Inflammatory macrophage treated with lipopolysaccharide for 1 hour (primary cell): ENCODE measurements around the gene SPIN2B.
"Not testable (repeated sequence)": the region's sequence is repeated elsewhere in the genome, so short reads cannot be mapped to it uniquely, and the experiment has no call there.

Experiments
- DNase-seq, 2 donors: peaks; one replicate each; pipeline ENCODE4 v3.0.0-alpha.2; 2020 to 2022

SPIN2B gene

GRCh38 chrX:57121162-57121755 is at the start of gene SPIN2B:
SPIN2B (minus strand) TSS chrX:57121548.
- peak; percentile 66 to 80 for DNase-seq

GRCh38 chrX:57156397-57157049 is 35.2 kb upstream of the SPIN2B start:
- no peak for DNase-seq

DNA sequence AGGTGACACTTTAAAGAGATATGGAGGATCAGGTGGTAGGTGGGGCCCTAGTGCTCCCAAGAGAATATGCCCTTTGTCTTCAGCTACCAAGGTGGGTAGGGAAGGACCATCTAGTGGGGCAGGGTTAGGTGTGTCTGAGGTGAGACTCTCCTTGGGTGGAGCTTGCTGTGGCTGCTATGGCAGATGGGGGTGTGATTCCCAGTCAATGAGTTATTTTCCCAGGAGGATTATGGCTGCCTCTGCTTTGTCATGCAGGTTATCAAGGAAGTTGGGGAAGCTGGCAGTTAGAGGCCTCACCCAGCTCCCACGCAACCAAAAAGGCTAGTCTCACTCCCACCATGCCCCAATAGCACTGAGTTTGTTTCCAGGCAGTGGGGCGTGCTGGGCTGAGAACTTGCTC is 33.8 kb upstream of the SPIN2B start:
- no peak for DNase-seq

DNA sequence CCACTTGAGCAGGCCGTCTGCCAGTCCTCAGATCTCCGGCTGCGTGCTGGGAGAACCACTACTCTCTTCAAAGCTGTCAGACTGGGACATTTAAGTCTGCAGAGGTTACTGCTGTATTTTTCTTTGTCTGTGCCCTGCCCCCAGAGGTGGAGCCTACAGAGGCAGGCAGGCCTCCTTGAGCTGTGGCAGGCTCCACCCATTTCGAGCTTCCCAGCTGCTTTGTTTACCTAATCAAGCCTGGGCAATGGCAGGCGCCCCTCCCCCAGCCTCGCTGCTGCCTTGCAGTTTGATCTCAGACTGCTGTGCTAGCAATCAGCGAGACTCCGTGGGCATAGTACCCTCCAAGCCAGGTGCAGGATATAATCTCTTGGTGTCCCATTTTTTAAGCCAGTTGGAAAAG is 30.9 kb upstream of the SPIN2B start:
- DNase-seq, result not testable (repeated sequence)

GRCh38 chrX:57138674-57139073 is 17.3 kb upstream of the SPIN2B start:
- DNase-seq, result no peak

GRCh38 chrX:57137501-57137900 is 16.2 kb upstream of the SPIN2B start:
- no peak for DNase-seq

- not testable (repeated sequence) for DNase-seq
Measured at GRCh38 chrX:57137073-57137472, 15.7 kb upstream of the SPIN2B start, which contains the start of gene SPIN2A. SPIN2A (minus strand) TSS chrX:57137397; CDS start chrX:57136597, 800 bp downstream.

GRCh38 chrX:57136589-57136988 is 15.2 kb upstream of the SPIN2B start:
- not testable (repeated sequence) for DNase-seq

DNA sequence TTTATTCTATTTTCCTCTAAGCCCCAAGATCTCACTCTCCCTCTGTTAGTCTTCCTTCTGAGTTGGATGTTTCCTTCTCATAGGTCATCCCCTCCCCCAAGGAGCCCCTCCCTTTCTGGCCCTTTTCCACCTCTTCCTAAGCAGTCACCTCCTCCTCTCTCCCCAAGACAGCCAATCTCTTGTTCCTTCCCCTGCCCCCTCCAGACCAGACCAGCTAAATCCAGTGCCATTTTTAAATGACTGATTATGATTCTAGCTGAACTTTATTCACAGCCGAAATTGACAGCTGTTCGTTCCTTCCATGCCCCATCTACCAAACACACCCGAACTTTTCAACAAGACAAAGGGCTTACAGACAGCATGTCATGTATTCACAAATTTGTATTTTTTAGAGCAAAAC is 13.9 kb upstream of the SPIN2B start:
- no peak for DNase-seq

- no peak for DNase-seq
Measured at GRCh38 chrX:57134702-57135101, 13.4 kb upstream of the SPIN2B start.

- no peak for DNase-seq
Measured at GRCh38 chrX:57133706-57134105, 12.4 kb upstream of the SPIN2B start.

DNA sequence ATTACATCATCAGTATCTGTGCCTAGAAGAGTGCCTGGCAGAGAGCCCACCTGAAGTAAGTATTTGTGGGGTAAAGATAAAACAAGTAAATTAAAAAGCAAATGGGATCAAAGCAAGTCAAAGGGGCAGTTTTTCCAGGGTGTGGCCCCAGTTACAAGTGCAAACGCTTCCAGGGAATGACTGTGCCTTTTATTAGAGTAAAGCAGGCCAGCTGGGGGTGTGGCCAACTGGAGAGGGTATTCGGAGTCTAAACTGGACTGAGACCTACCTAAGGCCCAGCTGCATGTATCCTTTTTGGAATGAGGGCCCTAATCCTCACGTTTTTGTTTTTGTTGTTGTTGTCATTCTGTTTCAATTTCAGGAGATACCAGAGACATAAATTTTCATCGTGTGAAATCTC is 11.9 kb upstream of the SPIN2B start:
- DNase-seq, result not testable (repeated sequence)

DNA sequence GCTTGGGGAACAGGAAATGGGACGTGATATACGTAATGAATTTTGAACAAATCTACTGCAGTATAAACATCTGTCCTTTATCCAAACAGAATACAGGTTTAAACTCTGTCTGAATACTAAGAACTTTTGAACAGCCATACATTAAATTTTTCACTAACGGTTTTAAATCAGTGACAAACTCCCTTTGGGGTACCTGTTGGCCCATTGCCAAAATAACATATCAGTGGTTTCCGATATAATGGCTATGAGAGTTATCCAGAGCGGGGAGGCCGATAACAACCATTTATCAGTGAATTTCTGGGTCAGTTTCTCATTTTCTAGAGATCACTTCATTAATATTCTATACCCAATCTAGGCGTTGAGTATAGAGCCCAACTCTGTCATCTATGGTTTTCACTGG is 10.7 kb upstream of the SPIN2B start:
- DNase-seq, result no peak

DNA sequence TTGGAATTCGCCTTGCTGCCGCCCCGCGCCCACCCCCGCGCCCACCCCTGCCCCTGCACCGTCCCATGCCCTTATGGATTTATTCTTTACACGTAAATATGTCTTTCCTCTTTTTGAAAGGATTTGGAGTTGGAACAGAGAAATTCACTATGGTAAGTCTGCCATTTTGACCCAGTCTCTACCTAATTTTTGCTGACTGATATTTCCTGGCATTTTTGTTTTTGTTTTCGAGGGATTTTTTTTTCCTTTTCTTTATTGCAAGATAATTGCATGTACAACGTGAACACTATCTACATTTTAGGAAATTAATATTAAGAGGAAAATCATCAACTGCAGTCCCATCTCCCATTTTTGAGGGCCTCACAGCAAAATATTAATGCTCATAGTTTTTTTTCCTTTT is 468 bp upstream of the SPIN2B start:
- peak; percentile 0 to 1 for DNase-seq

DNA sequence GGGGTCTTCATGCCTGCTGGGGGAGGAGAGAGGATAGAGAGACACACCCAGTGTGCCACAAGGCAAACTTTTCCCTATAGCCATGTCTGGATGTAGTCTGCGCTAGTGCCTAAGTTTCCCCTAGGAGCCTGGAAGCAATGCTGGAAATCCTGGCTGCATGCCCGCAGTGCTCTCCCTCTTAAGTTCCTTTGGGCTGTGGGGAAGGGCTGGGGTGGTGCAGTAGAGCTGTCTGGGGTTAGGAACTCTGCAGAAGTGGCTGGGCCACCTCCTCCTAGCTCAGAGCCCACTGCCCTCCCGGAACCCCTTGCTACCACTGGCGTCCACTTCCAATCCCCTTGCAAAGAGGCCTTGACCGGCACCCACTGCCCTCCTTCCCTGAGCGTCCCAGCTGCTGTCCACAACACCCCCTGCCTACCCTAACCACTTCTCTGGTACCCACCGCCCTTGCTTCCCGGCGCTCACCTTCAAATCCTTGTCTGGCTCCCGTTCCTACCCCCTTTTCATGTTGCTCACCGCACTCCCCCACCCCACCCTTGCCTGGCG is 658 bp downstream of the SPIN2B start:
- not testable (repeated sequence) for DNase-seq

GRCh38 chrX:57119416-57119815 is 1.9 kb downstream of the SPIN2B start:
- DNase-seq, result no peak

DNA sequence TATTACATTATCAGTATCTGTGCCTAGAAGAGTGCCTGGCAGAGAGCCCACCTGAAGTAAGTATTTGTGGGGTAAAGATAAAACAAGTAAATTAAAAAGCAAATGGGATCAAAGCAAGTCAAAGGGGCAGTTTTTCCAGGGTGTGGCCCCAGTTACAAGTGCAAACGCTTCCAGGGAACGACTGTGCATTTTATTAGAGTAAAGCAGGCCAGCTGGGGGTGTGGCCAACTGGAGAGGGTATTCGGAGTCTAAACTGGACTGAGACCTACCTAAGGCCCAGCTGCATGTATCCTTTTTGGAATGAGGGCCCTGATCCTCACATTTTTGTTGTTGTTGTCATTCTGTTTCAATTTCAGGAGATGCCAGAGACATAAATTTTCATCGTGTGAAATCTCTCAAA is 3.8 kb downstream of the SPIN2B start:
- DNase-seq, result not testable (repeated sequence)

DNA sequence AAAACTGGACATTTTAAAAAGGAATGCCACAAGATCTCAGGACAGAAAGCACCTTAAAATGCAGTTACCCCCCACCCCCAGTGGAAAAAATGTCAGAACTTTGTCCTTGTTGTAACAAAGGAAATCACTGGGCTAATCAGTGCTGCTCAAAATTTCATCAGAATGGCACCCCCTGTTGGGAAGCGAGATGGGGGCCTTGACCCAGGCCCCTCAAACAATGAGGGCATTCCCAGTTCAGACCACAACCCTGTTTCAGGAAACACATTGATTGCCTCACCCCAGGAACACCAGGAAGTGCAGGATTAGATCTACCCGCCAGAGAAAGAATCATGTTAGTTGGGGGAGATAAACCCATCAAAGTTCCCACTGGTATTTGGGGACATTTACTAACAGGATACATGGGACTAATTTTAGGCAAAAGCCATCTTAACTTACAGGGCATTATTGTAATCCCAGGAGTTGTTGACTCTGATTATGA is 16.4 kb downstream of the SPIN2B start:
- DNase-seq, result no peak

GRCh38 chrX:57104406-57104805 is 16.9 kb downstream of the SPIN2B start:
- no peak for DNase-seq

- DNase-seq, result no peak
Measured at GRCh38 chrX:57103489-57103888, 17.9 kb downstream of the SPIN2B start.

DNA sequence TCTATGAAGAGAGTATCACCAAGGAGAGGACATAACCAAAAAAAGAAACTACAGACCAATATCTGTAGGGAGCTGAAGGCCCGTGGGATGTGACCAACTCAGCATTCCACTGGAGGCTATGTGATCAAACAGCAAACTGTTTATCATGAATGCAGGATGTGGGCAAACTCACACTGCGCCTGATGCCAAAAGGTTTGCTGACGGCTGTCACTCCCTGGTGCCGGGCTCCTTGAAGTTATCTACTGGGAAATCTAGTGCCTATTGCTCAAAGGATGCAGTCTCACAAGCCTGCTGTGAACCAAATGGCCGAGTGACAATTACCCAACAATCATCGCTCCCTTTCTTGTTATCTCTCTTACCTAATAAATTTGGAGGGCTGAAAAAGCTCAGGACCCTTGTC is 18.4 kb downstream of the SPIN2B start:
- DNase-seq, result not testable (repeated sequence)

DNA sequence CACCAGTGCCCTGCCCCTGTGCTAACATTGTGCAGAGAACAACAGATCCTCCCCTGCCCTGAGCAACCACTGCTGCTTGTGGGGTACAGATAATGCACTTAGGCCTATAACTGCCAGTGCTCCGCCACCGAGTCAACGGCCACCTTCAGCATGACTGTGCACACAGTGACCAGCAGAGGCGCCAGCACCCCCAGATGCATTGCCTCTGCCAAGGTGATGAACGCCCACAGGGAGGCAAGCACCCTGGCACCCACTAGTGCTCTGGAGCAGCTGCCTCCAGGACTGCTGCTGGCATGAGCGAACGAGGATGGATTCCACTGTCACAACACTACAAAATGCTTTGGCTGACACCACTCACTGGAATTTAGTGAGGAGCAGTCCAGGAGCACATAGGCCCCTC is 38.2 kb downstream of the SPIN2B start:
- DNase-seq, result no peak

- no peak for DNase-seq
Measured at GRCh38 chrX:57074458-57074857, 46.9 kb downstream of the SPIN2B start.
